Smooth muscle cell of the brain vasculature (primary cell): Measurements from ENCODE around the gene NEK5.
"Not testable (repeated sequence)": the region's sequence is repeated elsewhere in the genome, so short reads cannot be mapped to it uniquely, and the experiment has no call there.

Experiments
- DNase-seq: peaks from one replicate; pipeline ENCODE4 v3.0.0-alpha.2; 2012; ENCODE audit warnings: low read depth, low spot score

The NEK5 gene, protein sequence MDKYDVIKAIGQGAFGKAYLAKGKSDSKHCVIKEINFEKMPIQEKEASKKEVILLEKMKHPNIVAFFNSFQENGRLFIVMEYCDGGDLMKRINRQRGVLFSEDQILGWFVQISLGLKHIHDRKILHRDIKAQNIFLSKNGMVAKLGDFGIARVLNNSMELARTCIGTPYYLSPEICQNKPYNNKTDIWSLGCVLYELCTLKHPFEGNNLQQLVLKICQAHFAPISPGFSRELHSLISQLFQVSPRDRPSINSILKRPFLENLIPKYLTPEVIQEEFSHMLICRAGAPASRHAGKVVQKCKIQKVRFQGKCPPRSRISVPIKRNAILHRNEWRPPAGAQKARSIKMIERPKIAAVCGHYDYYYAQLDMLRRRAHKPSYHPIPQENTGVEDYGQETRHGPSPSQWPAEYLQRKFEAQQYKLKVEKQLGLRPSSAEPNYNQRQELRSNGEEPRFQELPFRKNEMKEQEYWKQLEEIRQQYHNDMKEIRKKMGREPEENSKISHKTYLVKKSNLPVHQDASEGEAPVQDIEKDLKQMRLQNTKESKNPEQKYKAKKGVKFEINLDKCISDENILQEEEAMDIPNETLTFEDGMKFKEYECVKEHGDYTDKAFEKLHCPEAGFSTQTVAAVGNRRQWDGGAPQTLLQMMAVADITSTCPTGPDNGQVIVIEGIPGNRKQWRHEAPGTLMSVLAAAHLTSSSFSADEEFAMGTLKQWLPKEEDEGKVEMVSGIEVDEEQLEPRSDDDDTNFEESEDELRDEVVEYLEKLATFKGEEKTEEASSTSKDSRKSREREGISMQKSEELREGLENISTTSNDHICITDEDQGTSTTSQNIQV

DNA sequence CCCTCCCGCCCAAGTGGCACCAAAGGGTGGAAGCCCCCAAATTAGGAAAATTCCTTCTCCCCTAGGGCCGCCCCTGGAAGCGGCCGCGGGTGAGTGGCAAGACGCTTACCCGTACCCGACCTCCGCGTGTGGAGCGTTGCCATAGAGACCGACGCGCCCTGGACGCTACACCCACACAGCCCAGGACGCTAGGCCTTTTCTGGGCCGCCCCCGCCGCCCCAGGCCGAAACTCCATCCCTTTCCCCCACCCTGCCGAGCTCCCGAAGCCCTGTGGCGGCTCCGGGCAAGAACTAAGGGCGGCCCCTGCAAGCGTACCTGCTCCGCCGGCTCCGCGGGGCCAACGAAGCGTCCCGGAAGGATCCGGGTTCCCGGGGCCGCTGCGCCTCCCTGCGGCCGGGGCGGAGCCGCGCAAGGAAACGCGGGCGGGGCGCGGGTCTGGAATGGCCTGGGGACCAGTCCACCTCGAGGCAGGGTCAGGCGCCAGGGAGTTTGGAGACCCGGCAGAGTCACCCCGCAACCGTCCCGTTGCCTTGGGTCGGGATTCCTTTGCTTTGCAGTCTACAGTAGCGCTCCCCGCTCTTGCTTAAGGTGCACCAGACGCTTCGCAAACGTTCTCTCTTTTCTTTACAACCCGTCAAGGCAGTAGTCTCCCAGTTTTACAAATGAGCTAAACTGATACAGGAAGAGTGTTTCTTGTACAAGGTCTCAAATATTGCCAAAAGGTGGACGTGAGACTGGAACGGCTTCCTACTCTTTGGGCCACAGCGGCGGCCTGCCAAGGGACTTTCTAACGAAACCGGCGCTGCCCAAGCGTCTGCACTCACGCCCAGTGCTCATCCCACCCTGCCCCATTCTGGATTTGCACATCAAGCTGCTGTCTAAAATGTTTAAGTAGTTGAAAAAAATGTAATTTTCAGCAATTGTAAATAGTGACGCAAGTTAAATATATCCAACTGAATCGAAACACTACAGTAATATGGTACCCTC lies at the start of gene NEK5:
NEK5 (minus strand) TSS at position 360 of the 987 bp plus-strand sequence. CDS start 1,591 bp downstream, outside the sequence.
- peak; percentile 12 for DNase-seq

DNA sequence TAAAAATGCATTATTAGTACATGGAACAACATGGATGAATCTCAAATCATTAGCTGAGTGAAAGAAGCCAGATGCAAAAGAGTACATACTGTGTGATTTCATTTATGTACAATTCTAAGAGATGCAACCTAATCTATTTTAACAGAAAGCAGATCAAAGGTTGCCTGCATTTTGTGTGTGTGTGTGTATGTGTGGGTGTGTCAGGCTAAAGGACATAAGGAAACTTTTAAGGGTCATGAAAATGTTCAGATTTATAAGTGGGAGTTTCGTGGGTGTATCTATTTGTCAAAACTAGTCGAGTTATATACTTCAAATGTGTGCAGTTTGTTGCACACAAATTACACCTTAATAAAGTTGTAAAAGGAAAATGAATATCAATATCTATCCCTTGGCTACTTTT lies 48.4 kb upstream of the NEK5 start:
- no peak for DNase-seq

DNA sequence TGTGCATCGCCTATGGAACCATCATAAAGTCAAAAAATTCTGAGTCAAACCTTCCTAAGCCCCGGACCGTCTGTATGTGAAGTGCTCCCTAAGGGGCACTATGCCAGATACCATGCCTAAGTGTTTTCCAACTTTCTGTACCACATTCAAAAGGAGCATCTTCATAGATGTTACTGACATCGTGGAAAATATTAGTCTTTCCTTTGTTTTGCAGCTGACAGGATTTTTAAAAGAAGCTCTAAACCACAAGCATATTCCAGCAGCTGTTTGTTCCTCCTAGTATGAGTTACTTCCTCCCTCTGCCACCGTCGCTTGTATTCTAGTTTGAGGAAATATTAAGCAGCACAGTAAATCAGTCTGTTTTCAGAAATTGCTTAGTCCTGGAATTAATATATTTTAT lies 45.1 kb upstream of the NEK5 start:
- not testable (repeated sequence) for DNase-seq

DNA sequence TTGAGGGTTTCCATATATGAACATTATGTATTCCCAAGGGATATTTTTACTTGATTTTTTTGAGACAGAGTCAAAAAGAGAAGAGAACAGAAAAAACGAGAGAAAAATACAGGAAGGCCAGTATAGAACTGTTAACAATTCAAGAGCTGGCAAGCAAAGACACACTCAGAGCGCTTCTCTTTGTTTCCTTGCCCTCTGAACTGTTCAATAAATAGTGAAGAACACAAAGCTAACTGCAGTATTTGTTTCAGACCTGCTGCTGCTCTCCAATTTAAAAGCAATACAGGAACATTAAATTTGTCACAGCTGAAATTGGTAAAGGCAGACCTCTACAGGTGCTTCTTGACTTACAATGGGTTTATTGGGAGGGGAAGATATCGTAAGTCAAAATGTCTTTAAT lies 44.5 kb upstream of the NEK5 start:
- DNase-seq = no peak

DNA sequence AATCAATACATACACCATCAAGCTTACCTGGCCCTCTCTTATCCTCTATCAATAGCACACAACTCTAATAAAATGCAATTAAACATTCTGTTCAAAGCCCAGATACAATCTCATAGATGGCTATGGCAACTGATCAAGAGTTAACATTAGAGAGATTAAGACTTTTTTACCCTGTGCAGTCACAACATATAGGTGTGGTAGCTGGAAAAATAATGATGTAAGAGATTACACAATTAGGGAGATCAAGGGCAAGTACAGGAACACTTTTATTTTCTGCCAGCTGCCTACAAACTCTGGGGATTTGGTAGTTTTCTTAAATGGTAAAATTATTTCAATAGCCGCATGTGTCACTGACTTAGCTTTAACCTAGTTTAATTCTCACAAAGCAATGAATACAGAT lies 42.8 kb upstream of the NEK5 start:
- DNase-seq = not testable (repeated sequence)

DNA sequence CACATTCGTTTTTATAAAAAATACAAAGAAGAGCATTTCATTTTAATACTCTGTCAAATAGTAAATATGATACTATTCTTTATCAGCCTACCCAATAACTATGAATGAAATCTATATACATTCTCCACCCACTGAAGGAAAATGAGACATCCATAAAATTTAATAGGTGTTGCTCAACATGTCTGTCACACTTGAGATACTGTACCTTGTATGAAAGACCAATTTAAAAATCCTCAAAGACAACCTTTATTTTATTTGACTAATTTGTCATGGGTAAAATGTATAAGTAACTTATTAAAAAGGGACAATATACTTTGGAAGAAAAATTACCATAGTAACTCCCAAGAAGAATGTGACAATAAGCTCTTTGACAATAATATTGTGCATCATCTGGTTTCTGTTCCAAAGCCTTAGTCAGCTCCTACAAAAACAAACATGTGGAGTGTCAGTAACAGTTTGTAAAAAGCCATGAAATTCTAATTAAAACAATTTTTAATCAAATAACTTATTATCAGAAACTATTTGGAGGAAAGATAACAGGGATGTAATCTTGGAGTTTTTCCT lies 42.0 kb upstream of the NEK5 start:
- not testable (repeated sequence) for DNase-seq

DNA sequence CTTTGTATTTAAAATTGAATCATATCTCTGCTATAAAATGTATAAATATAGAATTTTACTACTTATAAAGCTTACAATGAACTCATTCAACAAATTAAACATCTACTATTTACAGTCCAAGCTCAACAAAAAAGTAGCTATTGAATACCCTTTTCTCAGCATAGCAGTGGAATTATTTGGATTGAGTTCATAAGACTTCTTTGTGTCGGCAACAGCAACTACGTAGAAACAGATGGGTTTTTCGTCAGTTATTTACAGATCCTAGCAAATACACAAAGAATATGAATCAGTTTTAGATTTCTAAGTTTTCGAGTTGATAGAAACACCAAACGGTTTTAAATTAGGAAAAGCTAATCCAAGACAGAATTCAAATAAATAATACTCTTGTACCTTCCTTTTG lies 41.0 kb upstream of the NEK5 start:
- no peak for DNase-seq

DNA sequence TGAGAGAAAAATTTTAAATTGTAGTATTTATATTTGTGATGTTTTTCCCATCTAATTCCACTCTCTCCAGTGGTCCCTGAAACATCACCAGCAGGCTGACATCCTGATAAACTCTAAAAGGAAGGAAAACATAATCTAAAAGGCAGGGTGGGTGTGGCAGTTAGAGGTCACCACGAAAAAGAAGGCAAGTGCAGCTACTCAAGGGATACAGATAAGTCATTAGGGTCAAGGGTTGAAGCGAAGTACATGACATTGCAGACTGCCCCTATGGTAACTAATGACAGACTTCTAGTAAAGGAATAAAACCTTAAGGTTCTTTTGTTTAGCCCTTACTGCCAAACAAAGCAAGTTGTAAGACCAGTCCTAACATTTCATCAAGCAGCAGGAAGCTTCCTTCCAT lies 36.5 kb upstream of the NEK5 start:
- no peak for DNase-seq

DNA sequence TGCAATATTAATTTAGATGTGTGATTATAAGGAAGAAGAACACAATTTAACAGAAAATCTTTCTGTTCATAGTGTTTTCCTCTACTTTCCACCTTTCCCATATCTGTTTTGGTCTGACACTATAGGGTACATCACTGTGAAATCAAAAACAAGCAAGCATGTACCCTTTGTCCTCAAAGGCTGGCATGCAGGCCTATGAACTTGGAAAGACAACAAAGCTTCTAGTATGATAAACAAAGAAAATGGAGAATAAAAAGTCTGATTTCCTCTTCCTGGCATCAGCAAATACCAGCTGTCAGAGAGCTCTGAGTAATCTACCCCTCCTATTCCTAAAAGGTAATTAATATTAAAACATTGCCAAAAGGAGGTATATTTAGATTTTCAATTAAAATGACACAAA lies 36.1 kb upstream of the NEK5 start:
- no peak for DNase-seq

DNA sequence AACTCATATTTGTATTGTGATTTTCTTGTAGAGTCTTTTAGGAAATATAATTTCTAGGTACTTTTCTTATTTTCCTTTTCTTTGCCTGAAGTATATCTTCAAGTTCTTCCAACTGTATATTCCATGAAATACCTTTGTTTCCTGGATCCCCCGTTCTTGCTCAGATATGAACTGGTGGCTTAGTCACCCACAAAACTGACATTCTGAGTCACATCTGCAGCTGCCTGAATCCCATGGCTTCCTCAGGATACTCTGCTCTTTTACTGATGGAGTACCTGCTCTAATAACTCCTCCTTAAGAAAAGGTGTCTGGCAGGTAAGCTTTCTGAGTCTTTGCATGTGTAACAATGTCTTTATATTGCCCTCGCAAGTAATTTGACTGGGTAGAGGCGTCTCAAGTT lies 35.0 kb upstream of the NEK5 start:
- DNase-seq = not testable (repeated sequence)

DNA sequence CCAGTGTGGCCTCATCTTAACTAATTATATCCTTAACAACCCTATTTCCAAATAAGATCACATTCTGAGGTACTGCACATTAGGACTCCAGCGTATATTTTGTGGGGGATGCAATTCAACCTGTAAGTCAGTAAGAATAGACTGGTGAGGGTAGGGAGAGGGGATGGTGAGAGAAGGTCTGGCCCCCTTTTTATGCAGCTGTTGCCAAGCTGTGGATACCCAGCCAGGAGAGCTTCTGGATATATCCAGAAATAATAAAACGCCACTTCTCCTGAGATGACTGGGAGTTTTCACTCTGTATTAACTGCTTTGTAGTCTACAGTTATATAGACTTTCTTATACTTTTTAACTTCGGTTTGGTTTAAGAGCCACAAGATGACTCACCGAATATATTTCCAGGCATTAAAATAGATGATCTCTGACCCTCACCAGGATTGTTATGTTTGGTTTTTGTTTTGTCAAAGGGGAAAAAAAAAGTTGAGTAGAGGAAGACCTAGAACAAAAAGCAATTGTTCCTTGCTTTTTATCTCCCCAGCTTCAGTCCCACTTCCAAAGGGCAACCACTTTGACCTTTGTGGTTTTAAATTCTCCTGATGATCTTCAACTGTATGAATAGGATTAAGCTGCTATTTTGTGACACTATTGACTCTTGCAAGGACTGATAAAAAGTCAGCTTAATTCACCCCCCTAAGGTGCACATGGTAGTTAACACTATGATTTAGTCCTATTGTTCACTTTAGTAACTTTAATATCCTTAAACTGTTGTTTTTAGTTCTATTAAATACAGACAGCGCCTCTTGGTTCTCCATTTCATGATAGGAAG lies 33.6 kb upstream of the NEK5 start:
- DNase-seq = peak; percentile 33

DNA sequence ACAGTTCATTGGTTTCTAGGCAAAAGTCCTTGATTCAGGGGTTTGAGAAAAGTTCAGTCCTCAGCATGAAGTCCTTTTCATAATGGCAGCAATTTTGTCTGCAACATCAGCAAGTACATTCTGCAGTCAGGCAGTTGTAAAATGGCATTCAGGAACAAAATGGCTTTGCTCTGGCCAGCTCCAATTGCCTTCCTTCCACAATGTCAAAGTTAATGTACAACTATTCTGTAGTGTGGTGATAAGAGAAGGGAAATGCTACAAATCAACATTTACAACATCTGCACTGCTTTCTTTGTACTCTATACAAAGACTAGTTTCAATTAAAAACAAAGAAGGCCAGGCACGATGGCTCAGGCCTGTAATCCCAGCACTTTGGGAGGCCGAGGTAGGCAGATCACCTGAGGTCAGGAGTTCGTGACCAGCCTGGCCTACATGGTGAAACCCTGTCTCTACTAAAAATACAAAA lies 32.3 kb upstream of the NEK5 start:
- no peak for DNase-seq

DNA sequence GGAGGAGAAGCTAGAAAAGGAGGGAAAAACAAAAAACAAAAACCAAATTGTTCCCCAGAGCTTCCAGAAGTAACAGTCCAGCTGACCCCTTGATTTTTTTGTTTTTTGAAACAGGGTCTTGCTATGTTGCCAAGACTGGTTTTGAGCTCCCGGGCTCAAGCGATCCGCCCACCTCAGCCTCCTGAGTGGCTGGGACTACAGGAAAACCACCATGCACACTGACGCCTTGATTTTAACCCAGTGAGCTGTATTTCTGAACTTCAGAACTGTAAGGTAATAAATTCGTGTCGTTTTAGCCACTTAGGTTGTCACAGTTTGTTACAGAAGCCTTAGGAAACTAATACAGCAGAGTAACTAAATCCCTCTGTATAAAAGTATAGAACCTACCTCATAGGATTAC lies 31.6 kb upstream of the NEK5 start:
- no peak for DNase-seq

DNA sequence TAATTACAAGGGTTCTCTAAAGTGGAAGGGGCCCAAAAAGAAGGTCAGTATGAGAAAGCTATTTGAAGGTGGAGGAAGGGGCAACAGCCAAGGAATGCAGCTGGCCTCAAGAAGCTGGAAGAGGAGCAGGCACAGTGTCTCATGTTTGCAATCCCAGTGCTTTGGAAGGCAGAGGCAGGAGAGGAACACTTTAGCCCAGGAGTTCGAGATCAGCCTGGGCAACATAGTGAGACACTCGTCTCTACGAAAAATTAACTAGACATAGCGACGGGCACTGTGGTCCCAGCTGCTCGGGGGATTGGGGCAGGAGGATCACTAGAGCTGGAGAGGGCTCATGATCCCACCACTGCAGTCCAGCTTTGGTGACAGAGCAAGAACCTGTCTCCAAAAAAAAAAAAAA lies 31.2 kb upstream of the NEK5 start:
- DNase-seq = no peak

DNA sequence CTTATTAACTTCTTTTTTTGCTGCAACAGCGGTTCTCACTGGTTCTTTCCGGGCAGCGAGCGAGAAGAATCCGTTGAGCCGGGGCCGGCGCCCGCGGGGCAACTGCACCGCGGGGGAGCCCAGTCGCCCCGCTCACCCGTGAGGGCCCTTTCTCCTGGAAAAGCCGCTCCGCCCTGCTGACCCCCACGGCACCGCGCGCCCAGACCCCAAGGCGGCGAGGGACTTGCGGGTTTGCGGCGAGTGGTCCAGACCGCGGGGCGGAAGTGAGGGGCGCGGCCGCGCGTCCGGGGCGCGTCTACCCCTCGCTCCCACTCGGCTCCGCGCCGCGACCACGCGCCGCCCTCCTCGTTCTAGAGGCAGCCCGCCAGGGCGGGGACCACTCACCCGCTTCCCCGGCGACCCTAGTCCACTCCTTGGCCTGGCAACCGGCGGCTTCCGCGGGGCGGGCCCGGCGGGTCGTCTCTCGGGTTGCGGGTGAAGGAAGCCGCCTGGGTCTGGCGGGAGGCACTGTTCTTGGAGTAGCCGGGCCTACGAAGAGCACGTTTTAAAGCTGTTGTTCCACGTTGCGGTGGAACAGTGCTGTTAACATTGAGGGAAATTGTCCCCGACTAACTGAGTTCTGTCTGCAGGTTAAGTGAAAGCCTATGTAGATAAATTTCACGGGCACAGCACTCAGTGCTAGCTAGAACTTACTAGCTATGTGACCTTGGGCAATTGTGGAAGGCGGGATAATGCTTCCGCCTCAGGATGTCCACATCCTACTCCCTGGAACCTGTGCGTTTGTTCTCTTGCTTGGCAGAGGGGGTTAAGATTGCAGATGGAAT lies 30.5 kb upstream of the NEK5 start, which contains the start of gene NEK3:
NEK3 (minus strand) TSS at position 439 of the 824 bp plus-strand sequence. CDS start 3,406 bp downstream, outside the sequence.
- no peak for DNase-seq

DNA sequence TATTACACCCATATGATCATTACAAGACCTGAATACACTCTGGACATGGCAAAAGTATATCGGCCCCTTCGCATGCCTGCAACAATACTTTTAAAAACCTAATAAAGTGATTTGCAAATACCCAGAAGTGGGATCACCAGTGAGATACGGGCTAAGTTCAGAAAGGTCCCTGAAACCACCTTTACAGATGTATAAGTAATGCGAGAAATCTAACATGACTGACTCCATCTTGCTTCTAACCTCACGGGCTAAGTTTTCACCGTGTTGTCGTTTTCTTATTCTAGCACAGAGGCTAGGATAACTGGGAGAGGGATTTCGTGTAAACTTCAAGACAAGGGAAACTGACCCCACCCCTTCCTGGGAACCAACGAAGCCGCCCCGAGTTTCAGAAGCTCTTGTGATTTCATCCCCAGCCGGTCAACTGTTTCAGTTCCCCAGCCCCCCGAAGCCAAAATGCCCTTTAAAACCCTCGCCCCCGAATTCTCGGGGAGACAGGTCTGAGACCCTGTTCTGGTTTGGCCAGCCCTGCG lies 29.8 kb upstream of the NEK5 start:
- DNase-seq = no peak

DNA sequence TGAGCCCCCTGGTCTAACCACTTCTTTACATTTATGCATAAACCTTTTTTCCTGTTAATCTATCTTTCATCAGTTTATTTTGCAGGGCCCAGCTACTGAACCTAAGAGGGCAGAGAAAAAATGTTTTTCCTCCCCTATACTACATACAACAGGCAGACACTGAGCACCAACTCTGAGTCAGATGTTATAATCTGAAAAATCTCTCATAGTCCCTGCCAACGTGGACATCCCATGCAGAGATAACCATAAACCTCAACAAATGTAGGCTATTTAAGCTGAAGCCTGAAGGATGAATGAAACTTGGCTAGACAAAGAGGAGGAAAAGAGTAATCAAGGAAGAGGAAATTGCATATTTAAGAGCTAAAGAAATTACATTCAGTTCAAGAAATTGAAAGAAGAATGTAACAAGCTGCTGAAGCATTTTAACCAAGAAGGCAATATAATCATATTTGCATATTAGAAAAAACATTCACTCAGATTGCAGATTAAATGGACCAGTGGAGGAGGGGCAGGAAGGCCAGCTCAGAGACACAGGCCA lies 27.9 kb upstream of the NEK5 start:
- no peak for DNase-seq

DNA sequence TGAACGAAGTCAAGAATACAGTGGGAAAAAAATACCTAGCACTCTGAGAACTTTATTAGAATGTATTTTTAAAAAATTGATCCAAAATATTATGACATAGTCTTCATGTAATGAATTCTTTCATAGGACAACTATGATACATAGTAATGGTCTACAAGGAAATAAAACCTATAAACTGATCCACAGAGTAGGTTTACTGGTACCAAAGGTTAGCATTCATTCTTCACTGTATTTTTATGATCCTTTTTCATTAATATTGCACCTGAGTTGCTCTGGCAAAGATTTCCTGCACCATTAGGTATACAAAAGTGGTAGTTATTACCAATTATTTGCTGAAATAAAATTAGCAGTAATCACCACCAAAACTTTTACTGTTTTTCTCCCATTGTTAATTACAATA lies 26.3 kb upstream of the NEK5 start:
- no peak for DNase-seq

DNA sequence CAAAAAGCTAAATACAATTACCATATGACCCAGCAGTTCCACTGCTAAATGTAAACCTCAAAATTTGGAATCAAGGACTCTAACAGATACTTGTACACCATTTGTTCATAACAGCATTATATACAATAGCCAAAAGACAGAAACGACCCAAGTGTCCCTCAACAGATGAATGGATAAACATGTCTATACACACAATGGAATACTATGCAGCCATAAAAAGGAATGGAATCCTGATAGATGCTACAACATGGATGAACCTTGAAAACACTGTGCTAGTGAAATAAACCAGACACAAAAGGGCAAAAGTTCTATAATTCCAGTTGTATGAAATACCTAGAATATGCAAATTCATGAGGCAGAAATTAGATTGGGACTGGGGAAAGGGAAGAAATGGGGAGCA lies 18.4 kb upstream of the NEK5 start:
- no peak for DNase-seq
